Activated CD8-positive, alpha-beta T cell treated with anti-CD3 and anti-CD28 coated beads, Interleukin-2, amount 10 ng/mL, durations not matched to agents 7 days and 5 days (primary cell): ENCODE measurements around the gene CHURC1. TPM values are rescaled to one million over a fixed set of nuclear protein-coding genes. Genes with fewer than 3 reads are reported as not detected.

ENCODE experiments used
- ATAC-seq: fragments of 150-1000 bp; cut with Tn5 transposase; one replicate; pipeline ENCODE4 v1.10.0; 2021; ENCODE audit warnings: moderate library complexity
- CTCF ChIA-PET: fragments of 350-600 bp; sonication (Branson Sonifier 250); formaldehyde crosslinking; loops from one replicate; lab custom pipeline; 2021; ENCODE audit warnings: antibody characterized with exemption; lab: Charles Lee
- POLR2A ChIA-PET: fragments of 350-600 bp; sonication (Branson Sonifier 250); formaldehyde crosslinking; loops from one replicate; lab custom pipeline; 2021; ENCODE audit warnings: antibody characterized with exemption; lab: Charles Lee
- DNase-seq: peaks from one replicate; pipeline ENCODE4 v3.0.0-alpha.2; 2020
- H3K27ac Mint-ChIP-seq: one replicate; pipeline ENCODE4 v1.8.0; 2021; ENCODE audit warnings: mild to moderate bottlenecking, mixed read lengths
- H3K27me3 Mint-ChIP-seq: one replicate; pipeline ENCODE4 v1.8.0; 2021; ENCODE audit warnings: low read depth, mixed read lengths
- H3K36me3 Mint-ChIP-seq: one replicate; pipeline ENCODE4 v1.8.0; 2021; ENCODE audit warnings: low read depth, mixed read lengths
- H3K4me1 Mint-ChIP-seq: one replicate; pipeline ENCODE4 v1.8.0; 2021; ENCODE audit warnings: low read depth, mixed read lengths
- H3K4me3 Mint-ChIP-seq: one replicate; pipeline ENCODE4 v1.8.0; 2021; ENCODE audit warnings: mild to moderate bottlenecking, mixed read lengths
- H3K9me3 Mint-ChIP-seq: one replicate; pipeline ENCODE4 v1.8.0; 2022; ENCODE audit warnings: mixed read lengths; ENCODE audit not compliant: insufficient read depth
- total RNA-seq, 2 experiments: library from RNA; stranded (reverse); gene quantifications; one replicate each; pipeline ENCODE4 v1.2.3, GENCODE V29; 2021

CHURC1 gene
- total RNA-seq, 2 experiments from 2014 or later, result 62.4 to 72.2 TPM

DNA sequence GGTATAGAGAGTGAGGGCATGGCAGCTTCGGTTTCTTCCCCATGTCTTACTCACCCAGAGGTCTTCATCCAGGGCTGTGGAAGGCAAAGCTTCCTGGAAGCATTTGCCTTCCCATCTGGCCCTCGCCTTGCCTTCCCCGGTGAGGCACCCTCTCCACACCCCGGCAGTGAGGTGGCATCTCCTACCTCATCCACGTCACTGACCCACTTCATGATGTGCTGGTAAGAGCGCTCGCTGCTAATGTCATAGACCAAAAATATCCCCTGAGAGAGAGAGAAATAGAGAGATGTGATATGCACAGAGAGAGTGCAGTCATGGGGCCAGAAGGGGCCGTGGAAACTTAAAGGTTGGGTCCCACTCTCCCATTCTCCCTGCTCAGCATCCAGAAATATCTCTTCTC lies 36.6 kb downstream of the CHURC1 start:
- Mint-ChIP-seq H3K4me1 (peaks cover 12% of the 10 kb centered on the region), H3K27me3 (no peaks in the 10 kb centered on the region), H3K36me3 (no peaks in the 10 kb centered on the region), H3K4me3 (no peak overlapping the region), H3K27ac (no peak overlapping the region), H3K9me3 (no peaks in the 10 kb centered on the region)
- ChIA-PET POLR2A (no interaction called here), CTCF (no interaction called here)
- ATAC-seq, result no peak
- DNase-seq, result no peak

DNA sequence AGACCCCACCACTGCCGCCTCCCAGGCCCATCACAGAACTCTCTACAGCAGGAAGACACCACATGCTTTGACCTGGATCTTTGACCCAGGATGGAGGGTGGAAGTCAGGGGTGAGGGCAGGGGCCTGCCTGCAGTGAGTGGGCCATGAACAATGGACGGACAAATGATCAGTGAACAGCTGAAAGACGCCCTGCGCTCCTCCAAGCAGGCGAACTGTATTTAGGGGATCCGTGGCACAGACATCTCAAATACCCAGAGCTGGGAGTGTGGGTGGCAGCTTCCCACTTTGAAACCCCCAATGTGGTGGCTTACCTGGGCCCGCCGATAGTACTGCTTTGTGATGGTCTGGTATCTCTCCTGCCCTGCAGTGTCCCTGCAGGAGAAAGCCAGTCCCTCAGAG lies 37.0 kb downstream of the CHURC1 start:
- Mint-ChIP-seq H3K27me3 (no peaks in the 10 kb centered on the region), H3K9me3 (no peaks in the 10 kb centered on the region), H3K27ac (no peak overlapping the region), H3K36me3 (no peaks in the 10 kb centered on the region), H3K4me3 (no peak overlapping the region), H3K4me1 (peaks cover 12% of the 10 kb centered on the region)
- no peak for DNase-seq
- POLR2A ChIA-PET, result no interaction called here
- no peak for ATAC-seq
- CTCF ChIA-PET, result interaction anchor here (1.1 kb wide), 1 partner anchor 59 kb away, joined by 3 read pairs; no protein-coding TSS in a partner anchor

DNA sequence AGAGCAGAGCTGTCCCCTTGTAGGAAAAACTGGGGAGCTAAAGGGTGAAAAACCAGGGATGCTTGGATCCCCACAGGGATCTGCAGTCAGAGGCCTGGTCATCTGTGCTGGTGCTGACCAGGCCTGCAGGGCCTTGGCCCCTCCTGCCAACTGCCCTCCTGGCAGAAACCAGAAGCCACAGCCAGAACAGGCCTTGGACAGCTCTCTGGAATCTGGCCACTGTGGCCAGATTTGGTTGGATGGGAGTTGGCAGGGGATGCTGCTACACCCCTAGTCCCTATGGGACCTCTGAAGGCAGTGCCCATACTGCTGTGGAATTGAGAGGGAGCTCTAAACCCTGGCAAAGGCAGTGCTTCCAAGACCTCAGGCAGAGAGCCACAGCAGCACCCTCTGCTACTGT lies 37.5 kb downstream of the CHURC1 start:
- H3K9me3 Mint-ChIP-seq, result no peaks in the 10 kb centered on the region
- ATAC-seq (no peak), DNase-seq (no peak)
- H3K27ac Mint-ChIP-seq, result no peak overlapping the region
- ChIA-PET POLR2A (no interaction called here), CTCF (interaction anchor here (1.1 kb wide), 1 partner anchor 60 kb away, joined by 3 read pairs; no protein-coding TSS in a partner anchor)
- no peaks in the 10 kb centered on the region for H3K36me3 Mint-ChIP-seq
- H3K4me1 Mint-ChIP-seq, result peaks cover 8% of the 10 kb centered on the region
- no peak overlapping the region for H3K4me3 Mint-ChIP-seq
- no peaks in the 10 kb centered on the region for H3K27me3 Mint-ChIP-seq

DNA sequence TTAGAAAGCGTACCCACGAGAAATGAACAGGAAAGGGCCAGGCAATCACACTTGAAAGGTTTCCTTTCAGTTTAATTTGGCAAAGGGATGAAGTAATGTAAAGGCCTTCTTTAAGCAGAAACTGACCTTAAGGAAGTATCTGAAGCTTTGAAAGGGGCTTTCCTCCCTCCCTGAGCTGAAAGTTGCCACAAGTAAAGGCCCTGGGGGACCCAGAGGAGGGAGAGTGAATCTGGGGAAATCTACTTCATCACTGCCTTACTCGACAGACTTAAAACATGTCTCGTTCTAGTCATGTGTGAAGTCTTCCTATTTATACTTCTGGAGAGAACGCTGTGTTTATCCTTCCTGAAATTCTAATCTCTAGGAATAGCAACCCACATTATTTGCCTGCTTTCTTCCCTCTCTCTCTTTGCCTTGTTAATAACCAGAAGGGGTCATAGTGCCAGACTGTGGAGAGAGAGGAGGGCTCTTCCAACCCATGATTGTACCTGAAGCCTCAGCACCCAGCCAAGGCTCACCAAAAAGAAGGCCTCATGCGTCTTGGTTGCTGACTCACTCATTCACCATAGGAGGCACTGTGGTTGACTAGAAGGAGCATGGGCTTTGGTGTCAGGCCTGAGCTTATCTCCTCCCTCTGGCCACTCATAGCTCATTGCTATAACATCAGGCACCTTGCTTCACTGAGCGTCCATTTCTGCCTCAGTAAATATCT lies 38.5 kb downstream of the CHURC1 start:
- POLR2A ChIA-PET, result interaction anchor here (1.1 kb wide), 1 partner anchor 15 kb away, joined by 3 read pairs; no protein-coding TSS in a partner anchor
- peak; percentile 27 for ATAC-seq
- H3K27ac Mint-ChIP-seq, result peak overlapping the region; percentile 5

DNA sequence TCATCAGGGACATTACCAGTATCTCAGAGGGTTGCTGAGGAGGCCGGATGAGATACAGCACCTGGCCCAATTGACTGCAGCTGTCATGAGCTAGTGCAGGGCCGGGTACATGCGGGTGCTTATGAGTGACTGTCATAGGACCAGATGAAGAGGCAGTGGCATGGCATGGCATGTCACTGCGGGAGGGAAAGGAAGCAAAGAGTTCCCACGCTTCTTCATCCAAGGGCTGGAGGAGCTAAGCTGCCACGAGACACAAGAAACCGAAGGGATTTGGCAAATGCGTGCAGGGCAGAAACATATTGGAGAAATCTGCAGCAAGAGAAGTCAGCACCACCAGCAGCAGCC lies 39.0 kb downstream of the CHURC1 start:
- POLR2A ChIA-PET, result interaction anchor here (1.1 kb wide), 1 partner anchor 16 kb away, joined by 3 read pairs; no protein-coding TSS in a partner anchor
- H3K36me3 Mint-ChIP-seq, result no peaks in the 10 kb centered on the region

More for the DNA sequence above, 38.5 kb downstream of the CHURC1 start:
- CTCF ChIA-PET, result interaction anchor here (1.1 to 1.5 kb wide), 3 partner anchors 9 to 42 kb away, joined by 3 to 4 read pairs (median 3); no protein-coding TSS in a partner anchor
- DNase-seq, result no peak
- Mint-ChIP-seq H3K4me3 (no peak overlapping the region), H3K27me3 (no peaks in the 10 kb centered on the region), H3K4me1 (peaks cover 3% of the 10 kb centered on the region), H3K9me3 (no peaks in the 10 kb centered on the region), H3K36me3 (no peaks in the 10 kb centered on the region)

DNA sequence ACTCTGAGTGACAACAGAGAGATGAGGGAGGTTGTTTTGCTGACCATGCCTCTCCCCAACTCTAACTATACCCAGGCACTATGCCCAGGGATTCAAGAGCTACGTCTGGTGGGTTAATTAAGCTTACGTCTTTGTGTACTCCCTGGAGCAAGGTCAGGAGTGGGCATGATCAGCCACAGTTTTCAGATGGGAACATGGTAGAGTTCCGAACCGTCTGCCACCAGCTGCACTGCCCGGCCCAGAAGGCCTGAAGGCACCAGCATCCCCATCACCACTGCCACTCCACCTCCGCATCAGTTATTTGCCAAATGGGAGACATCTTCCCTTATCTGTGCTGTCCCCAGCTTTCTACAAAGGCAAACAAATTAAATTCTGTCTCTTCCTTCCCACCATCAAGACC lies 39.4 kb downstream of the CHURC1 start:
- no peak for DNase-seq
- ATAC-seq, result no peak
- ChIA-PET POLR2A (interaction anchor here (1.1 kb wide), 1 partner anchor 16 kb away, joined by 3 read pairs; no protein-coding TSS in a partner anchor), CTCF (interaction anchor here (1.1 to 1.5 kb wide), 3 partner anchors 10 to 43 kb away, joined by 3 to 4 read pairs (median 3); no protein-coding TSS in a partner anchor)
- Mint-ChIP-seq H3K4me3 (no peak overlapping the region), H3K9me3 (no peaks in the 10 kb centered on the region), H3K27me3 (no peaks in the 10 kb centered on the region), H3K4me1 (peaks cover 3% of the 10 kb centered on the region), H3K36me3 (no peaks in the 10 kb centered on the region), H3K27ac (no peak overlapping the region)

More for the DNA sequence above, 39.0 kb downstream of the CHURC1 start:
- Mint-ChIP-seq H3K27me3 (no peaks in the 10 kb centered on the region), H3K4me3 (no peak overlapping the region), H3K4me1 (peaks cover 3% of the 10 kb centered on the region), H3K9me3 (no peaks in the 10 kb centered on the region), H3K27ac (no peak overlapping the region)
- CTCF ChIA-PET, result interaction anchor here (1.1 to 1.5 kb wide), 3 partner anchors 9 to 43 kb away, joined by 3 to 4 read pairs (median 3); no protein-coding TSS in a partner anchor
- DNase-seq (no peak), ATAC-seq (no peak)

DNA sequence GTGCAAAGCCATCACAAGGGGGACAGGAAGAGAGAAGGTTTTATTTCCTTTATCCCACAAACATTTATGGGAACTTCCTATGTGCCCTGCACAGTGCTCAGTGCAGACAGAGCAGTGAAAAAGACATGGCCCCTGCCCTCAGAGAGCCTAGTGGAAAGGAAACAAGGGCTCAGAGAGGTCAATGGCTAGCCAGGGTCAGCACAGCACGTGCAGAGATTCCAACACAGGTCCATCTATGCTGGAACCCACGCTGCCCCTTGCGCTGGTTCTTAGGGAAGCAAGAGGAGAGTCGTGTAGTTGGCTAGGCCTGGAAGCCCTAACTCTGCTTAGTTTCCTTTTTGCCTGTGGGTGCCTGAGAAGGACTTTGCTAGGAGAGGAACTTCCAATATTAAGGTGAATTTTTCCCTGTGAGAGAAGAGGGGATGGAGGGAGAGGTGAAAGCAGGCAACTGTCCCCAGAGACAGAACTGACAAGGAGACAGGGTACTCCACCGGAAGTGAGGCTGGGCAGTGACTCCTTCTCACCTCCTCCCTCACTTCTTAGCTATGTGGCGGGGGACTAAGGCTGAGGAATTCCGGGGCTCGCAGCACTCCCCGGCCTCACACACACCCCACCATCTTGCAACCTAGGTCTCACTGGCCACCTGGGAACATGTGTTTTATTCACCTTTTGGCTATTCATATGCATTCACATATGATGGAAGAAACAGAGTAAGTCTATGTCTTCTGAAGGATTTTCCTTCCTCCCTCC lies 40.4 kb downstream of the CHURC1 start:
- H3K4me3 Mint-ChIP-seq, result no peak overlapping the region
- DNase-seq (no peak), ATAC-seq (no peak)
- H3K4me1 Mint-ChIP-seq, result peaks cover 3% of the 10 kb centered on the region
- no peaks in the 10 kb centered on the region for H3K9me3 Mint-ChIP-seq
- no peaks in the 10 kb centered on the region for H3K36me3 Mint-ChIP-seq
- no peaks in the 10 kb centered on the region for H3K27me3 Mint-ChIP-seq
- H3K27ac Mint-ChIP-seq, result no peak overlapping the region
- ChIA-PET POLR2A (no interaction called here), CTCF (interaction anchor here (1.4 to 1.5 kb wide), 3 partner anchors 11 to 19 kb away, joined by 3 to 5 read pairs (median 4); no protein-coding TSS in a partner anchor)

DNA sequence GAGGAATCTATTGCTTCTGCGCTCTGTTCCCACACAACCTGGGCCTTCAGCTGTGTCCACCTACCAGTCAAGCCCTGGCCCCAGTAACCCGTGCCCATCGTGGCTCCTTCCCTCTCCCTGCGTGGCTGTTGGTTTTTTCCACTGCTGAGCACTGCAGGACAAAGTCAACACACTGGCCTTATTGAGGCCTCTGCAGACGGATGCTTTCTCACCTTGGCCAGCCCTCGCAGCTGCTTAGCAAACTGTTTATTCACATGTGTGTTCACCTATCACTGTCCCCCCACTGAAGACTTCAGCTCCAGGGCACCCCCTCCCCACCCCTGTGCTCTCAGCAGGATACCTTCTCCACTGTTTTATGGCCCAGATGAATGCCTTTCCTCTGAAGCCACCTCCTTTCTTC lies 41.0 kb downstream of the CHURC1 start:
- Mint-ChIP-seq H3K27ac (no peak overlapping the region), H3K9me3 (no peaks in the 10 kb centered on the region), H3K4me1 (peaks cover 3% of the 10 kb centered on the region), H3K4me3 (no peak overlapping the region), H3K27me3 (no peaks in the 10 kb centered on the region), H3K36me3 (no peaks in the 10 kb centered on the region)
- no peak for DNase-seq
- ChIA-PET CTCF (interaction anchor here (0.8 to 1.5 kb wide), 2 partner anchors 11 to 19 kb away, joined by 3 to 5 read pairs; no protein-coding TSS in a partner anchor), POLR2A (no interaction called here)
- no peak for ATAC-seq

DNA sequence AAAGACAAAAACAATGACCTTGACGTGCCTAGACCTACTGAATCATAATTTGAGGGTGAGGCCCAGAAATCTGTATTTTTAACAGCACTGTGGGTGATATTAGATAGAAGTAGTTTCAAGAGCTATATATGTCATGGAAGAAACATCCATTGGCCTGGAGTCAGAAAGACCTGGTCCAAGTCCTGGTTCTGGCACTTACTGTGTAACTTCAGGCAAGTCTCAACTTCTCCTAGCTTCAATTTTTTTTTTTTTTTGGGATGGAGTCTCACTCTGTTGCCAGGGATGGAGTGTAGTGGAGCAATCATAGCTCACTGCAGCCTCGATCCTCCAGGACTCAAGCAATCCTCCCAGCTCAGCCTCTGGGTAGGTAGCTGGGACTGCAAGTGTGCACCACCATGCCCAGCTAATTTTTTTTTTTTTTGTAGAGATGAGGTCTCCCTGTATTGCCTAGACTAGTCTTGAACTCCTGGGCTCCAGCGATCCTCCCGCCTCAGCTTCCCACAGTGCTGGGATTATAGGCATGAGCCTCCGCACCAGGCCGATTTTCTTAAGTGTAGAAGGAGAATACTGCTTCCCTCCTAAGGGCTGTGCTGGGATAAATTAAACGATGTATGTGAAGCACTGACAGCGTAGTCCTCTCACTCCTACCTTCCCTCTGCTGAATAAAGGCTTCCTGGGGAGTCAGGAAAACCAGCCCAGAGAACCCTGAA lies 42.6 kb downstream of the CHURC1 start:
- H3K27me3 Mint-ChIP-seq, result no peaks in the 10 kb centered on the region
- H3K27ac Mint-ChIP-seq, result no peak overlapping the region
- ATAC-seq (no peak), DNase-seq (no peak)
- H3K4me3 Mint-ChIP-seq, result no peak overlapping the region
- H3K36me3 Mint-ChIP-seq, result no peaks in the 10 kb centered on the region
- CTCF ChIA-PET, result interaction anchor here (0.6 kb wide), 1 partner anchor 164 kb away, joined by 4 read pairs; no protein-coding TSS in a partner anchor
- H3K4me1 Mint-ChIP-seq, result peaks cover 10% of the 10 kb centered on the region
- no peaks in the 10 kb centered on the region for H3K9me3 Mint-ChIP-seq
- POLR2A ChIA-PET, result interaction anchor here (1.0 kb wide), 1 partner anchor 42 kb away, joined by 5 read pairs; the partner anchor contains the start of gene CHURC1

DNA sequence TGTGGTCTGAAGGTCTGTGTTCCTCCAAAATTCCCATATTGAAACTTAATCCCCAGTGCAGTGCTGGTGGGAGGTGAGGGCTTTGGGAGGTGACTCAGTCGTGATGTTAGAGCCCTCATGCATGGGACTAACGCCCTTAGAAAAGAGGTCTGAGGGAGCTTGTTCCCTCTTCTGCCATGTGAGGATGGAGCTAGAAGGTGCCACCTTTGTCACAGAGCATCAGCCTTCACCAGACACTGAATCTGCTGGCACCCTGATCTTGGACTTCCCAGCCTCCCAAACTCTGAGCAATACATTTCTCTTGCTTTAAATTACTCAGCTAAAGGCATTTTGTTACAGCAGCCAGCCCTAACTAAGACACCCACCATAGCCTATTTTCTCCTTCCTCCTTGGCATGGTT lies 43.9 kb downstream of the CHURC1 start:
- Mint-ChIP-seq H3K27me3 (no peaks in the 10 kb centered on the region), H3K4me3 (no peak overlapping the region), H3K4me1 (peaks cover 7% of the 10 kb centered on the region), H3K36me3 (no peaks in the 10 kb centered on the region), H3K9me3 (no peaks in the 10 kb centered on the region), H3K27ac (no peak overlapping the region)
- DNase-seq, result no peak
- ChIA-PET CTCF (no interaction called here), POLR2A (interaction anchor here (1.1 kb wide), 1 partner anchor 23 kb away, joined by 3 read pairs; no protein-coding TSS in a partner anchor)
- ATAC-seq, result no peak

DNA sequence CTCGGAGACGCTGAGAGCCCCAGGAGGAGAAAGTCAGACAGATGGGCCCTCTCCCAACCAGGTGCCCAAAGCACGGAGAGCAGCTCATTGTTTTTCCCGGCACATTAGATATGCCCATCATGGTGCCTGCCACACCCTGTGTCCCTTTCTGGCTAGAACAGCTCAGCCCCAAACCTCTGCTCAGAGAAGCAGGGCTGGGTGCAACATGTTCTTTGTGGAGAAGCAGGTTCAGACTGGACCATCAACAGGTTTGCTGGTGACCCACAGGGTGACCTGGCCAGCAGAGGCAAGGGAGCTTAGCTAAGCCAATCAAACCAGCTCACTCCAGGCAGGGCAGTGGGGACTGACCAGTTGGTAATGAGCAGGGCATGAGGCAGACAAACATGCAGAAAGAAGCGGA lies 44.5 kb downstream of the CHURC1 start:
- POLR2A ChIA-PET, result interaction anchor here (1.1 kb wide), 1 partner anchor 22 kb away, joined by 3 read pairs; no protein-coding TSS in a partner anchor
- no peak overlapping the region for H3K27ac Mint-ChIP-seq
- ATAC-seq (no peak), DNase-seq (no peak)
- no peaks in the 10 kb centered on the region for H3K36me3 Mint-ChIP-seq
- no peak overlapping the region for H3K4me3 Mint-ChIP-seq
- CTCF ChIA-PET, result no interaction called here
- no peaks in the 10 kb centered on the region for H3K9me3 Mint-ChIP-seq
- no peaks in the 10 kb centered on the region for H3K27me3 Mint-ChIP-seq
- H3K4me1 Mint-ChIP-seq, result peaks cover 7% of the 10 kb centered on the region
